A549 (cell line): ENCODE measurements around the gene TBX15.

Experiments used
- ESRRA ChIP-seq: fragments of 150-350 bp; IDR thresholded peaks from 2 replicates; pipeline ENCODE4 v1.6.1; 2014; ENCODE audit warnings: mild to moderate bottlenecking, low read length, borderline replicate concordance
- ZFP36 ChIP-seq: fragments of 450-650 bp; IDR thresholded peaks from 2 replicates; pipeline ENCODE4 v1.6.1; 2014; ENCODE audit warnings: borderline replicate concordance; ENCODE audit not compliant: partially characterized antibody
- TF ChIP-seq, protein P1 (sequence below): fragments of >200 bp; sonication (Bioruptor Twin); formaldehyde crosslinking; IDR thresholded peaks from 3 replicates; pipeline ENCODE4 v1.5.1; 2016

DNA sequence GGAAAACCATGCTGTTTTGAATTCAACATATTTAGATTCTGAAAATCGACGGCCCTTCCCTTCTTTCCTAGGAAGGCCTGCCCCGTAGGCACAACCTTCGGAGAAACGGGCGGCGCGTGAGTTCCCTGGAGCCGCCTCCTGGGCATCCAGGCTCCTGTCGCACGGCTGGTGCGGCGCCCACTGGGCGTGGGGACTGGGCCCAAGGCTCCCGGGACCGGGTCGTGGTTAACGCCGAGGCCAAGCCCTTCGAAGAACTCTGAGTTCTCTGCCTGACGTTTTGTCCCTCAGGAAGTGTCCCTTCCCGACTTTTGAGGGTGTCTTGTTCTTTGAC is 19.2 kb upstream of the TBX15 start:
- TF ChIP-seq ZFP36 (no peak), ESRRA (no peak)
- TF ChIP-seq, protein P1, sequence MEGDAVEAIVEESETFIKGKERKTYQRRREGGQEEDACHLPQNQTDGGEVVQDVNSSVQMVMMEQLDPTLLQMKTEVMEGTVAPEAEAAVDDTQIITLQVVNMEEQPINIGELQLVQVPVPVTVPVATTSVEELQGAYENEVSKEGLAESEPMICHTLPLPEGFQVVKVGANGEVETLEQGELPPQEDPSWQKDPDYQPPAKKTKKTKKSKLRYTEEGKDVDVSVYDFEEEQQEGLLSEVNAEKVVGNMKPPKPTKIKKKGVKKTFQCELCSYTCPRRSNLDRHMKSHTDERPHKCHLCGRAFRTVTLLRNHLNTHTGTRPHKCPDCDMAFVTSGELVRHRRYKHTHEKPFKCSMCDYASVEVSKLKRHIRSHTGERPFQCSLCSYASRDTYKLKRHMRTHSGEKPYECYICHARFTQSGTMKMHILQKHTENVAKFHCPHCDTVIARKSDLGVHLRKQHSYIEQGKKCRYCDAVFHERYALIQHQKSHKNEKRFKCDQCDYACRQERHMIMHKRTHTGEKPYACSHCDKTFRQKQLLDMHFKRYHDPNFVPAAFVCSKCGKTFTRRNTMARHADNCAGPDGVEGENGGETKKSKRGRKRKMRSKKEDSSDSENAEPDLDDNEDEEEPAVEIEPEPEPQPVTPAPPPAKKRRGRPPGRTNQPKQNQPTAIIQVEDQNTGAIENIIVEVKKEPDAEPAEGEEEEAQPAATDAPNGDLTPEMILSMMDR = no peak
